Nephron (organoid): ENCODE measurements around the gene EFTUD2.
"Not testable (repeated sequence)": the region's sequence is repeated elsewhere in the genome, so short reads cannot be mapped to it uniquely, and the experiment has no call there.

Source experiments
- H3K27ac Mint-ChIP-seq, 3 experiments: 2 replicates each; pipeline ENCODE4 v1.8.0; 2020; ENCODE audit warnings: mixed read lengths in 3 of 3, mild to moderate bottlenecking in 2 of 3, moderate library complexity in 1 of 3
- H3K27me3 Mint-ChIP-seq: 2 replicates; pipeline ENCODE4 v1.8.0; 2021; ENCODE audit warnings: low read depth, mild to moderate bottlenecking, moderate library complexity, mixed read lengths
- H3K36me3 Mint-ChIP-seq: 2 replicates; pipeline ENCODE4 v1.8.0; 2020; ENCODE audit warnings: low read depth, mixed read lengths
- H3K4me1 Mint-ChIP-seq: 2 replicates; pipeline ENCODE4 v1.8.0; 2020; ENCODE audit warnings: mixed read lengths
- H3K4me3 Mint-ChIP-seq, 3 experiments: 2 replicates each; pipeline ENCODE4 v1.8.0; 2020; ENCODE audit warnings: mild to moderate bottlenecking in 3 of 3, mixed read lengths in 3 of 3, moderate library complexity in 2 of 3
- H3K9me3 Mint-ChIP-seq: 2 replicates; pipeline ENCODE4 v1.8.0; 2020; ENCODE audit warnings: mixed read lengths
- TF ChIP-seq, protein P1 (sequence below), 3 experiments: fragments of 200-600 bp; sonication (generic); IDR thresholded peaks; one replicate each; pipeline ENCODE4 v1.5.0; 2021; ENCODE audit warnings: antibody characterized with exemption in 3 of 3; ENCODE audit not compliant: unreplicated experiment in 3 of 3

Gene EFTUD2

DNA sequence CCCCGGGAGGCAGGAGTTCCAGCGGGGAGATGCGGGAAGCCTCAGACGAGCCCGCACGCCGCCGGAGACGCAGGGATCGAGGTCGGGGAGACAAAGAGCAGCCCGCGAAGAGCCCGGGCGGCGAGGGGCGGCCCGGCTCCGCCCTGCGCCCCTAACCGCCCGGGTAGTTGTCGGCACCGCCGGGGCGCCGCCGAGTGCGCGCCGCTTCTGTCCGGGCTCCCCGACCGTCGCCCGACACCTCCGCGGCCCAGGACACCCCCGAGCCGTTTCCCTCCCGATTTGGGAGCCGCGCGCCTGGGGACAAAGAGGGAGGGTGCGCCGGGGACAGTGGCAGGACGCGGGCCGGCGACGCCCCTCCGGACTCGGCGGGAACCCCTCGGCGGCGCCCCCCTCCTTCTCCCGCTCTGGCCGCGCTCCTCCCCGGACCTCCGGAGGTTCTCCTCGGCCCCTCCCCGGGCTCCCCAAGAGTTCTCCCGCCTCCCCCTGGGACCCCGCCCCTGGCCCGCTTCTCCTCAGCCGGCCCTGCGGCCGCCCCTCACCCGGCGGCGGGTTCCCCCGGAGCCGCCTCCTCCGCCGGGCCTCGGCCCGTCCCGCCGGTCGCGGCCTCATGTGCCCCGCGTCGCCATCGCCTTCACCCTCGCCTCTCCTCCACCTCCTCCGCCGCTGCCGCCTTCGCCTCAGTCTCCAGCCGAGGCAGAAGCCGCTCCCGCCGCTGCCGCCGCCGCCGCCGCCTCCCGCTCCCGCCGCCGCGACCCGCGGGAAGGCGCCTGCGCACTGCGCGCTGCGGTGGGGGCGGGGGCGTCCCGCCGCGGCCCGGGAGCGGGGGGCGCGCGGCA lies 69.5 kb downstream of the EFTUD2 start, which contains the start of gene GJC1:
GJC1 (minus strand) TSS at position 765 of the 836 bp plus-strand sequence. CDS start 24,470 bp downstream, outside the sequence.
- peaks cover 12% of the 10 kb centered on the region for H3K4me1 Mint-ChIP-seq
- no peaks in the 10 kb centered on the region for H3K27me3 Mint-ChIP-seq
- peak within 1 kb of the TSS; percentile 90 to 98 (median 95) for H3K4me3 Mint-ChIP-seq
- TF ChIP-seq, protein P1, sequence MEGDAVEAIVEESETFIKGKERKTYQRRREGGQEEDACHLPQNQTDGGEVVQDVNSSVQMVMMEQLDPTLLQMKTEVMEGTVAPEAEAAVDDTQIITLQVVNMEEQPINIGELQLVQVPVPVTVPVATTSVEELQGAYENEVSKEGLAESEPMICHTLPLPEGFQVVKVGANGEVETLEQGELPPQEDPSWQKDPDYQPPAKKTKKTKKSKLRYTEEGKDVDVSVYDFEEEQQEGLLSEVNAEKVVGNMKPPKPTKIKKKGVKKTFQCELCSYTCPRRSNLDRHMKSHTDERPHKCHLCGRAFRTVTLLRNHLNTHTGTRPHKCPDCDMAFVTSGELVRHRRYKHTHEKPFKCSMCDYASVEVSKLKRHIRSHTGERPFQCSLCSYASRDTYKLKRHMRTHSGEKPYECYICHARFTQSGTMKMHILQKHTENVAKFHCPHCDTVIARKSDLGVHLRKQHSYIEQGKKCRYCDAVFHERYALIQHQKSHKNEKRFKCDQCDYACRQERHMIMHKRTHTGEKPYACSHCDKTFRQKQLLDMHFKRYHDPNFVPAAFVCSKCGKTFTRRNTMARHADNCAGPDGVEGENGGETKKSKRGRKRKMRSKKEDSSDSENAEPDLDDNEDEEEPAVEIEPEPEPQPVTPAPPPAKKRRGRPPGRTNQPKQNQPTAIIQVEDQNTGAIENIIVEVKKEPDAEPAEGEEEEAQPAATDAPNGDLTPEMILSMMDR (IDR thresholded peaks at IDR 0.05; ENCODE audit: unreplicated experiment in 3 of 3), result no peak
- H3K27ac Mint-ChIP-seq, result peak within 1 kb of the TSS; percentile 91 to 97 (median 93)
- no peaks in the 10 kb centered on the region for H3K9me3 Mint-ChIP-seq
- H3K36me3 Mint-ChIP-seq, result no peaks in the 10 kb centered on the region

DNA sequence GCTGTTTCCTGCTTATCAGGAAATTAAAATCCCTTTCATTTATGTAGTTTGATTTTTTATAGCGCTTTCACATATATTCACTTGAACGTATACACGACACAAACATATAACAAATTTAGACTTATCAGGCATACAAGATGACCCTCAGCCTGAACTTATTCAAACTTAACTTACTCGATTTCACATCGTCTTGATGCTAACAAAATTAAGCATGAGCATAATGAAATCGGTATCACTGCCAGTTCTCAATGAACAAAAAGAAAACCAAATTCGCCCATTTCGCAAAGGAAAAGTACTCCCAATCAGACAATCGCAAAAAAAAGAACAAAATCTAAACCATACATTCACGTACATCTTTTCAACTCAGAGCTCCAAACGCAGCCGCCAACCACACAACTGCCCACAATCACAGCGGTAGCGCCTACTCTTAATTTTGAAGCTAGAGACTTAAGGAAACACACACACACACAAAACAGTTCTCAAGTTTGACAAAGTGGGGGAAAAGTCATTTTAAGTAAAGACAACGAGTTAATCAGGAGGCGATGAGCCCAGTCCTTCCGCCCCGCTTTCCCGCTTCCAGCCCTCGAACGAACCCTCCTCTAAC lies 70.2 kb downstream of the EFTUD2 start:
- Mint-ChIP-seq H3K27me3 (no peaks in the 10 kb centered on the region), H3K4me3 (peak overlapping the region; percentile 86 to 98 (median 95)), H3K4me1 (peaks cover 12% of the 10 kb centered on the region), H3K27ac (peak overlapping the region; percentile 91 to 94 (median 91)), H3K9me3 (no peaks in the 10 kb centered on the region), H3K36me3 (no peaks in the 10 kb centered on the region)
- TF ChIP-seq, protein P1 (IDR thresholded peaks at IDR 0.05; ENCODE audit: unreplicated experiment in 3 of 3), result no peak

DNA sequence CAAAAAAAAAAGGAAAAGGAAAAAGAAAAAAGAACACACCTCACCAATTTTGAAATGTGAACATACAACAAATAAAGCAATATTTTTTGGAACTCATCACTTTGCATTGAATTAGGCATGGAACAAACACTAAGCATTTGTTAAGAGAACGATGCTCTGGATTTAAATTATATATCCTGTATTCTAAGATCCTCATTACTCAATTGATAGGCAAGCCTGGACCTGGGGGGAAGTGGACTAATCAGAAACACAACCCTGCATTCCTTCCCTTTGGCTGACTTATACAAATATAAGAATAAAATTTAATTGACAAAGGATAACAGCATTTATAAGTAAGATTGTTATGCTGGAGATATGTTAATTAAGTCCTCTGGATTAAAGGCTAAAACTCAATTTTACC lies 71.4 kb downstream of the EFTUD2 start:
- no peaks in the 10 kb centered on the region for H3K9me3 Mint-ChIP-seq
- no peaks in the 10 kb centered on the region for H3K36me3 Mint-ChIP-seq
- H3K4me3 Mint-ChIP-seq, result peak overlapping the region; percentile 70 to 98 (median 86)
- TF ChIP-seq, protein P1 (IDR thresholded peaks at IDR 0.05; ENCODE audit: unreplicated experiment in 3 of 3), result no peak
- peaks cover 12% of the 10 kb centered on the region for H3K4me1 Mint-ChIP-seq
- H3K27me3 Mint-ChIP-seq, result no peaks in the 10 kb centered on the region
- H3K27ac Mint-ChIP-seq, result no peak overlapping the region

DNA sequence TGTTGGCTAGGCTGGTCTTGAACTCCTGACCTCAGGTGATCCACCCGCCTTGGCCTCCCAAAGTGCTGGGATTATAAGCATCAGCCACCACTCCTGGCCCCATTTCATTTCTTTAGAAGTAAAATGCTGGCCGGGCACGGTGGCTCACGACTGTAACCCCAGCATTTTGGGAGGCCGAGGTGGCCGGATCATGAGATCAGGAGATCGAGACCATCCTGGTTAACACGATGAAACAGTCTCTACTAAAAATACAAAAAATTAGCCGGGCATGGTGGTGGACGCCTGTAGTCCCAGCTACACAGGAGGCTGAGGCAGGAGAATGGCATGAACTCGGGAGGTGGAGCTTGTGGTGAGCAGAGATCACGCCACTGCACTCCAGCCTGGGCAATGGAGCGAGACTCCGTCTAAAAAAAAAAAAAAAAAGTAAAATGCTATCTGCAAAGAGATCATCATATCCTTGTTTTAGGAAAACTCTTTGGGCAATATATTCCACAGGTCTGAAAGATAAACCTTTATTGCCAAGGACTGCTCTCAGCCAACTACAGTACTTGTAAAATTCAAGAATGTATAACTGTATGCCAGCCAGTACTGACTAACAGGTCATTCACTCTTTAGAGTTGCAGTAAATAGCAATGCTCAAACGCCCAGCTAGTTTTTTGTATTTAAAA lies 73.0 kb downstream of the EFTUD2 start:
- H3K27ac Mint-ChIP-seq, result no peak overlapping the region
- peaks cover 12% of the 10 kb centered on the region for H3K4me1 Mint-ChIP-seq
- TF ChIP-seq, protein P1 (IDR thresholded peaks at IDR 0.05; ENCODE audit: unreplicated experiment in 3 of 3), result no peak
- H3K4me3 Mint-ChIP-seq, result no peak overlapping the region
- H3K36me3 Mint-ChIP-seq, result peaks cover 3% of the 10 kb centered on the region
- H3K27me3 Mint-ChIP-seq, result no peaks in the 10 kb centered on the region
- H3K9me3 Mint-ChIP-seq, result no peaks in the 10 kb centered on the region

DNA sequence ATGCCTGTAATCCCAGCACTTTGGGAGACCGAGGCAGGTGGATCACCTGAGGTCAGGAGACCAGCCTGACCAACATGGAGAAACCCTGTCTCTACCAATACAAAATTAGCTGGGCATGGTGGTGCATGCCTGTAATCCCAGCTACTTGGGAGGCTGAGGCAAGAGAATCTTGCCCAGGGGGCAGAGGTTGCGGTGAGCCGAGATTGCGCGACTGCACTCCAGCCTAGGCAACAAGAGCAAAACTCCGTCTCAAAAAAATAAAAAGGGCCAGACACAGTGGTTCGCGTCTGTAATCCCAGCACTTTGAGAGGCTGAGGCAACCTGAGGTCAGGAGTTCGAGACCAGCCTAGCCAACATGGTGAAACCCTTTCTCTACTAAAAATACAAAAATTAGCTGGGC lies 74.0 kb downstream of the EFTUD2 start:
- H3K27me3 Mint-ChIP-seq, H3K27ac Mint-ChIP-seq, H3K36me3 Mint-ChIP-seq, H3K9me3 Mint-ChIP-seq, H3K4me3 Mint-ChIP-seq: not testable (repeated sequence)
- H3K4me1 Mint-ChIP-seq, result peaks cover 12% of the 10 kb centered on the region

DNA sequence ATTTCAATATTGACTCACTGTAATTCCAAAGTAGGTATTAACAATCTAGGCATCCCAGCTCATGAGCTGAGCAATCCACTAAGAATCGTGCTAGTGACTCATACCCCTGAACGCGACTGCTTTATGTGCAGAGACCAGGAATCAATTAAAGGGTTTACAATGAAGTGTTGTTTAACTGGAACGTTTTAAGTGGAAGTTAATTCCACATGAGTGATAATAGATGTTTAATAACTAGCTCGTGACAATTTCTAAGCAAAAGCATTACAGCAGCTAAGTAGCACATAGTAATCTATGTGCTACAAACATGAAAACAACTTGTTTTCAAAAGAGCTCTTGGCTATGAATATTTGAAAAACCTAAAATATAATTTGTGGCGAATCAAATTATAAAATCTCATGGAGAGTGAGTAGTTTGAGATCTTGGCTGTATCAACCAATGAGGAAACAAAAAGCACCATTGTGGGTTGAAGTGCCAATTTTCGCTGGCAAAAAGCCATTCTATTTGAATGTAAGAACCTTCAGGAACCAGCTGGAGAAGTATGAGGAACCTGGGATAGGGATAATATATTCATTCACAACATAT lies 78.5 kb downstream of the EFTUD2 start:
- no peaks in the 10 kb centered on the region for H3K9me3 Mint-ChIP-seq
- no peak overlapping the region for H3K27ac Mint-ChIP-seq
- TF ChIP-seq, protein P1 (IDR thresholded peaks at IDR 0.05; ENCODE audit: unreplicated experiment in 3 of 3), result no peak
- H3K4me1 Mint-ChIP-seq, result no peaks in the 10 kb centered on the region
- peaks cover 11% of the 10 kb centered on the region for H3K36me3 Mint-ChIP-seq
- H3K4me3 Mint-ChIP-seq, result no peak overlapping the region
- H3K27me3 Mint-ChIP-seq, result no peaks in the 10 kb centered on the region

DNA sequence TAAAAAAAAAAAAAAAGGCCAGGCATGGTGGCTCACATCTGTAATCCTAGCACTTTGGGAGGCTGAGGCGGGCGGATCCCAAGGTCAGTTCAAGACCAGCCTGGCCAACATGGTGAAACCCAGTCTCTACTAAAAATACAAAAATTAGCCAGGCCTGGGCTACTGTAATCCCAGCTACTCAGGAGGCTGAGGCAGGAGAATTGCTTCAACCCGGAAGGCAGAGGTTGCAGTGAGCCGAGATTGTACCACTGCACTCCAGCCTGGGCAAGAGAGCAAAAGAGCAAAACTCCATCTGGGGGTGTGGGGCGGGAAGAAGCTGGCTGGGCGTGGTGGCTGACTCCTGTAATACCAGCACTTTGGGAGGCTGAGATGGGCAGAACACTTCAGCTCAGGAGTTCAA lies 80.7 kb downstream of the EFTUD2 start:
- not testable (repeated sequence) for H3K27ac Mint-ChIP-seq, H3K4me3 Mint-ChIP-seq, H3K9me3 Mint-ChIP-seq, H3K27me3 Mint-ChIP-seq, H3K4me1 Mint-ChIP-seq
- peaks cover 11% of the 10 kb centered on the region for H3K36me3 Mint-ChIP-seq
